GM21390 (cell line): ENCODE measurements around the gene USP22.
"Not testable (repeated sequence)": the region's sequence is repeated elsewhere in the genome, so short reads cannot be mapped to it uniquely, and the experiment has no call there.

Experiments
- ATAC-seq: cut with Tn5 transposase; IDR thresholded peaks from one replicate; pipeline ENCODE4 v1.9.1; 2021; ENCODE audit not compliant: unreplicated experiment

USP22 gene

GRCh38 chr17:21042458-21043295 lies at the start of gene USP22:
USP22 (minus strand) TSS chr17:21043011; CDS start chr17:21042835, 176 bp downstream.
- peak; percentile 56 for ATAC-seq

GRCh38 chr17:21090902-21091618 lies 48.2 kb upstream of the USP22 start:
- no peak for ATAC-seq

DNA sequence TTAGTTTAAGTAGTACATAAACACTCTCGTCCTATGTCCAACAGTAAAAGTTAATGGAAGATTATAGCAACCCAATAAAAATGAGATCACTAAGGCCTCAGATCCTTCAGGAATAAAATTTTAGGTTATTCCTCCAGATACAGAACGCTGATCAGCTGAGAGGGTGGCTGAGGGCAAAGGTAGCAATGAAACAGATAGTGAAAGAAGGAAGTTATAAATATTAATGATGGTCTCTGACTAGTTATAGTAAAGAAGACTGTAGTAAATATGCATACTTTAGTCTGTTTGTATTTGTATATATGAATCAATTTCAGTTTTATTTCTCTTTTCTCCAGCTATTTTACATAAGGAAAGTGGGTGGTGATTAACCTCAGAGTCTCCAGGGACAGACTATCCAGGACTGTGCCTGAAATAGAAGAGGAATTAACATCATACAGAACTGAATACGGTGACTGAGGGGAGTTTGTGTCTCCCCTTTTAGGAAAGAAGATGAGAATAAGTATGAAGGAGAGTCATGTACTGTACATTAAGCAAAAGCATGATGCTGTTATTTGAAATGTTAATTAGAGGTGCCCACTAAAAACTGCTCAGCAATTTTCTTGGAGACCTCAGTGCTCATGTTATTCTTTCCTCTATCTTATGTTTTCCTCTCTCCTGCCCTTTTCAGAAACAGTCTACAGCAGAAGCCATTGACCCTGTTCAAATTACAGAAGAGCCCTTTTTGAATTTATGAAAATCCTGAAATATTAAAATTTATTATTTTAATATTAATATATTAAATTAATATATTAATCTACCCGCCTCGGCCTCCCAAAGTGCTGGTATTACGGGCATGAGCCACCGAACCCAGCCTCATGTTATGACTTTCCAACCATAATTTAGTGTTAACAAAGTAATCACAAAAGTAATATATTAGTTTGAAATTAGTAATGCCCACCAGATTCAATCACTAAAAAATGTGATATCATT lies 47.4 kb upstream of the USP22 start:
- peak; percentile 77 for ATAC-seq

- ATAC-seq: no peak
Measured at GRCh38 chr17:21089145-21089544, 46.3 kb upstream of the USP22 start.

DNA sequence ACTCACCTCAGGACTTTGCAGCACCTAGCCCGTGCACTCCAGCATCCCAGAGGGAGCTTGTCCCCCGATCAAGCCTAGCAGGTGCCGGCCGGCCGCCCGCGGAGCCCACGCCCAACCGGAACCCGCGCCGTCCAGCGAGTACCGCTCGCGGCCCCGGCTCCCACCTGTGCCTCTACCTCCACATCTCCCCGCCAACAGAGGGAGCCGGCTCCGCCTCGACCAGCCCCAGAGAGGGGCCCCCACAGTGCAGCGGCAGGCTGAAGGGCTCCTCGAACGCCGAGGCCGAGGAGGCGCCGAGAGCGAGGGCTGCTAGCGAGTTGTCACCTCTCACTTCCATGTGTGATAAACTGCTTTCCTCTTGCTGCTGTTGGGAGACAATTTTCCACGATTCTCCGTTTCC lies 42.9 kb upstream of the USP22 start:
- ATAC-seq: no peak

DNA sequence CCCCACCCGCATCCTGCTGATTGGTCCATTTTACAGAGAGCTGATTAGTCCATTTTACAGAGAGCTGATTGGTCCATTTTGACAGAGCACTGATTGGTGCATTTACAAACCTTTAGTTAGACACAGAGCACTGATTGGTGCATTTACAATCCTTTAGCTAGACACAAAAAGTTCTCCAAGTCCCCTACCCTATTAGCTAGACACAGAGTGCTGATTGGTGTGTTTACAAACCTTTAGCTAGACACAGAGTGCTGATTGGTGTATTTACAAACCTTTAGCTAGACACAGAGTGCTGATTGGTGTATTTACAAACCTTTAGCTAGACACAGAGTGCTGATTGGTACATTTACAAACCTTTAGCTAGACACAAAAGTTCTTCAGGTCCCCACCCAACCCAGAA lies 42.5 kb upstream of the USP22 start:
- ATAC-seq: not testable (repeated sequence)

GRCh38 chr17:21082001-21082436 lies 39.2 kb upstream of the USP22 start:
- ATAC-seq: no peak

- no peak for ATAC-seq
Measured at GRCh38 chr17:21079196-21079595, 36.4 kb upstream of the USP22 start.

DNA sequence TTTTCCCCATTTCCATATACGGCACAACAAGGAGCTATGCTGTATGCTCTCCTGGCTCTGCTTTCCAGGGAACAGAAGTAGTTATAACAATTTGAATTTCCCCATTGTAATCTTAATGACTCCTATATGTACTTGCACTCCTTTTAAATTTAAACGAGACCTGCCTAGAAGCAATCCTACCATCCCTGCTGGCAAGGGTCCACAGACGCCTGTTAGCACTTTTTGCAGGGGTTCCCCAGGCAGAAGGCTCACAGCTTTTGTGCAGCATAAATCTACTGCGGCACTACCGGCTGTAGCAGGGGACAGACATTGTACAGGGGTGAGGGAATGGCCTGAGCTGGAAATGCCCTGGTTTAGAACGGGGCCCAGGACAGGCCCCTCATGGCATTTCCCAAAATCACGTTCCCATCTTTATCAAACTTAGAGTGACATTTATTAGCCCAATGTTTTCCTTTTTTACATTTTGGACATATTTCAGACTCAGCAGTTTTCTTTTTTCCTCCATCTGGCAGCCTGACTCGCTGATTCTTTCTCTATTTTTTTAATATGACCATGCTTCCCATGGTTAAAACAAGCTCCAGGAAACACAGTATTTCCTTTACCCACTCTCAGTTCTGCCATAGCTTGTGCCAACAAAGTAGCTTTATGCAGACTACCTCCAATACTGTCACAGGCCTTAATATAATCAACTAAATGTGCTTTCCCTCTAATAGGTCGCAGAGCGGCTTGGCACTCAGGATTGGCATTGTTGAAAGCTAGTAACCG lies 35.4 kb upstream of the USP22 start:
- no peak for ATAC-seq

DNA sequence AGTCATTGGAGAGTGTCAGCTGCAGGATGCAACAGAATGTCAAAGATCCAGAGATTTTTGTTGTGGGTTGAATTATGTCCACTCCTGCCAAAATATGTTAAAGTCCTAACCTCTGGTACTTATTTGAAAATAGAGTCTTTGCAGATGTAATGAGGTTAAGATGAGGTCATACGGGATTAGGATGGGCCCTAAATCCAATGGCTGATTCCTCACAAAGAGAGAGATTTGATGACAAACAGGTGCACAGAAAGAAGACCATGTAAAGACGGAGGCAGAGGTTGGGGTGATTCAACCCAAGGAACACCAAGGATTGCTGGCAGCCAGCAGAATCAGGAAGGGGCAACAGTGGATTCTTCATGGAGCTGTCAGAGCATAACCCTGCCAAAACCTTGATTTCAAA lies 34.5 kb upstream of the USP22 start:
- no peak for ATAC-seq

- no peak for ATAC-seq
Measured at GRCh38 chr17:21076242-21076641, 33.4 kb upstream of the USP22 start.

DNA sequence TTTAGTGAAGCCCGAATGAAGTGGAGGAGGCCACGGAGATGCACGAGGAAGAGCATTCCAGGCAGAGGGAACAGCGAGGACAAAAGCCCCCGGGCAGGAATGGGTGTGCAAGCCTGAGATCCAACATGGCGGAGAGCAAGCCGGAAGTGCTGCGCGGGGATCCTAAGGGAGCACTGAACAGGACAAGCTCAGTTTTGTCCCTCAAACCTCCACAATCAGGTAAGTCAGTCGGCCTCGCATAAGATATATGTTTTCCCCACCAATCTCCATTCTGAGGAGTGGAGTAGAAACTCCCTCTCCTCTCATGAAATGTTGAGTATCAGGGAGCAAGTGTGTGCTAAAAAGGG lies 32.9 kb upstream of the USP22 start:
- ATAC-seq: no peak

DNA sequence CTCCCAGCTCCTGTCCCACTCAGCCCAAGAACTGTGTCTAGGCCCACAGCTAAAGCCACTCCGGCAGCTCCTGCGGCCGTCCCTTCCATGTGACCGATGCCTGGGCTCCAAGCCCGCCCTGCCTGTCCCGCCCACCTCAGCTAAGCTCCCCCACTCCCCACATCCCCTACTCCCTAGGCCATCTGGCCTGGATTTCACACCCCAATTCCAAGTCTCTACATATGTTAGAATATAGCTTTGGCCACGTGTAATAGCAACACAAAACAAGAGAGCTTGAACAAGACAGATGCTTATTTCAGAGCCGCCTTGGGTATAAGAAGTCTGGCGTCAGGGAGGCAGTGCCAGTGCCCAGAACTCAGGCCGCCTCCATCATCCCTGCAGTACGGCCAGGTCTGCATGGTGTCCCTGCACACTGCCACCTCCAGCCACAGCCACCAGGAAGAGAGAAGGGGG lies 30.0 kb upstream of the USP22 start:
- no peak for ATAC-seq

DNA sequence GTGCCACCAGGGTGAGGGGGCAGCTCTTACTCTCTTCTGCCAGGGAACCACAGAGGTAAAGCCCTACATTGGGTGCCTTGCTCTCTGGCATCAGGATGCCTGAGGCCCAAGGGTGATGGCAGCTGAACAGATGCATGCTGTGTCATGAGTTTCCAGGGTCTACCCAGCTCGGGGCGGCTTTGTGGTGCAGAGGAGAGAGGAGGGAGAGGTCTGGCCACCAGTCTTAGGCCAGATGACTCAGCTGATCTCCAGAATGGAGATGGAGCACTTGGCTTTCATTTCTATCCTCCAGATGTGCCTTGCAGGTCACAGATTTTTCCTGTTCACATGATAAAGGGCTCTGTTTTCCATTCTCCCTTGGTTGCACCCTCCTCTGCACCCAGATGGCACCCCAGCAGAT lies 23.6 kb upstream of the USP22 start:
- ATAC-seq: no peak

- peak; percentile 85 for ATAC-seq
Measured at GRCh38 chr17:21061971-21062526, 19.2 kb upstream of the USP22 start.

DNA sequence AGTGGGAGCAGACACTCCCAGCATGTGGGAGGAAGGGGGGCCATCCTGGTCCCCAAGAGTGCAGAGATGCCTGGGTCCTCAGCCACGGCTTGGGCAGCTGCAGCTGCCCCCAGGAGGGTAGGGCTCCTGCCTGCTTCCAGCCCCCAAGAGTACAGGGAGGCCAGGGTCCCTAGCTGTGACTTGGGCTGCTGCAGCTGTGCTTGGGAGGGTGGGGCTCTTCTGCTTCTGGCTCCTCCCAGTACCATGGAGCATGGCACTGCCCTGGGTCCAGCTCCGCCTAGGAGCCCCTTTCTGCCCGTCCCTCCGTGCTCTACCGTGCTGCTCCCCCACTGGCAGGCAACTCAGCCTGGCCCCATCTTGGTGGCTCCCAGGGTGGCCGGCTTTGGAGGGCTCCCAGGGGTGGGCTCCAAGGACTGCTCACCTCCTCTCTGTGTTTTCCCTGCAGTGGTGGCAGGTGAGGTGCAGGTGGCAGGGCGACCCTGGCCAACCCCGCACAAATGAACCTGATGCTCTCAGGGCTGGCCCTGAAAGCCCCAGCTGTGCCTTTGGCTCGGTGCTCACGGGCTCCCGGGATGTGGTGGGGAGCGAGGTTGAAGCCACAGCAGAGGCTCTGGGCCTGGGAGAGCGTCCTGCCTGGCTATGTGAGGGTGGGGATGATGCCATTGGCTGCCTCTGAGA lies 18.5 kb upstream of the USP22 start:
- no peak for ATAC-seq

GRCh38 chr17:21059761-21060160 lies 16.9 kb upstream of the USP22 start:
- no peak for ATAC-seq

DNA sequence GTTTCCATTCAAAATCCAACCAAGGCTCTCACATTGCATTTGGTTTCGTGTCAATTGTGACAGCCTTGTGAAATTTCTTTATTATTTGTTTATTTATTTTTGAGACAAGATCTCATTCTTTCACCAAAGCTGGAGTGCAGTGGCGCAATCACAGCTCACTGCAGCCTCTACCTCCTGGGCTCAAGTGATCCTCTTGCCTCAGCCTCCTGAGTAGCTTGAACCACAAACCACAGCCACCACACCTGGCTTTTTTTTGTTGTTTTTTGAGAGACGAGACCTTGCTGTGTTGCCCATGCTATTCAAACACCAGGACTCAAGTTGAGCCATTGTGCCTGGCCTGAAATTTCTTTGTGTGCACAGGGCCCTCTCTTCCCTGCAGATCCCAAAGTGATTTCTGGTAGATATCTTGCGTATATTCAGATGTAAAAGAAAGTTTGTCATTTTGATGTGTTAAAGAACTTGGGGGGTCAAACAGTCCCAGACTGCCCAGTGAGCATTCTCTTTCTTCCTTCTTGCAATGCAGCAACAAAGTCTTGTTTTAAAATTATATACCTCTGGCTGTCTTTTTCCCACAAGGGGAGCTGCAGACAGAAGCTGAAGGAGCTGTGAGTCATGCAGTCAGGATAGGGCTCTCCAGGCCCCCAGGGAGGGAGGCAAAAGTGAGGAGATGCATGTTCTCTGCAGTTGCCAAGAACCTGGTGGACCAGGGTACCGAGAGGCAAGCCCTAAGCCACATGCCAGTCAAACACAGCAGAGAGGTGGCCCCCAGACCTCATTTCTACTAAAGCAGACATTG lies 15.5 kb upstream of the USP22 start:
- no peak for ATAC-seq

DNA sequence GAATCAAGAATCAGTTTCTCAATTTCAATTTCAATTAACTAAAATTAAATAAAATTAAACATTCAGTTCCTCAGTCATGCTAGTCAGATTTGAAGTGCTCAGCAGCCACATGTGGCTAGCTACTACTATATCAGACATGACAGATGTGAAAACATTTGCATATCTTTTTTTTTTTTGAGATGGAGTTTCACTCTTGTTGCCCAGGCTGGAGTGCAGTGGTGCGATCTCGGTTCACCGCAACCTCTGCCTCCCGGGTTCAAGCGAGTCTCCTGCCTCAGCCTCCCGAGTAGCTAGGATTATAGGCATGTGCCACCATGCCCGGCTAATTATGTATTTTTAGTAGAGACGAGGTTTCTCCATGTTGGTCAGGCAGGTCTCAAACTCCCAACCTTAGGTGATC lies 10.2 kb upstream of the USP22 start:
- peak; percentile 68 for ATAC-seq
